ENCODE measurements around the gene IL20RA. TPM values are rescaled to one million over a fixed set of nuclear protein-coding genes. Genes with fewer than 3 reads are reported as not detected.

The IL20RA gene
- total RNA-seq, 1 donor from 2014 or later = 4.5 TPM

GRCh38 chr6:136984578-136984977, 60.2 kb downstream of the IL20RA start:
- Histone ChIP-seq H3K27me3 (ENCODE audit: control insufficient read depth, insufficient read depth, low read length) (no peaks in the 10 kb centered on the region), H3K4me3 (ENCODE audit: low read depth, low read length) (no peak overlapping the region), H3K36me3 (ENCODE audit: control insufficient read depth, insufficient read depth, low read length) (no peaks in the 10 kb centered on the region)
- DNase-seq (ENCODE audit: low read depth) (no peak), FAIRE-seq (no peak)
- TF ChIP-seq, protein P1, sequence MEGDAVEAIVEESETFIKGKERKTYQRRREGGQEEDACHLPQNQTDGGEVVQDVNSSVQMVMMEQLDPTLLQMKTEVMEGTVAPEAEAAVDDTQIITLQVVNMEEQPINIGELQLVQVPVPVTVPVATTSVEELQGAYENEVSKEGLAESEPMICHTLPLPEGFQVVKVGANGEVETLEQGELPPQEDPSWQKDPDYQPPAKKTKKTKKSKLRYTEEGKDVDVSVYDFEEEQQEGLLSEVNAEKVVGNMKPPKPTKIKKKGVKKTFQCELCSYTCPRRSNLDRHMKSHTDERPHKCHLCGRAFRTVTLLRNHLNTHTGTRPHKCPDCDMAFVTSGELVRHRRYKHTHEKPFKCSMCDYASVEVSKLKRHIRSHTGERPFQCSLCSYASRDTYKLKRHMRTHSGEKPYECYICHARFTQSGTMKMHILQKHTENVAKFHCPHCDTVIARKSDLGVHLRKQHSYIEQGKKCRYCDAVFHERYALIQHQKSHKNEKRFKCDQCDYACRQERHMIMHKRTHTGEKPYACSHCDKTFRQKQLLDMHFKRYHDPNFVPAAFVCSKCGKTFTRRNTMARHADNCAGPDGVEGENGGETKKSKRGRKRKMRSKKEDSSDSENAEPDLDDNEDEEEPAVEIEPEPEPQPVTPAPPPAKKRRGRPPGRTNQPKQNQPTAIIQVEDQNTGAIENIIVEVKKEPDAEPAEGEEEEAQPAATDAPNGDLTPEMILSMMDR (IDR thresholded peaks at IDR 0.05; ENCODE audit: insufficient read depth, low read length, severe bottlenecking) = no peak

GRCh38 chr6:136983687-136984086, 61.1 kb downstream of the IL20RA start:
- Histone ChIP-seq H3K27me3 (ENCODE audit: control insufficient read depth, insufficient read depth, low read length) (peaks cover 1% of the 10 kb centered on the region), H3K36me3 (ENCODE audit: control insufficient read depth, insufficient read depth, low read length) (no peaks in the 10 kb centered on the region), H3K4me3 (ENCODE audit: low read depth, low read length) (no peak overlapping the region)
- FAIRE-seq (peak; percentile 43), DNase-seq (ENCODE audit: low read depth) (no peak)
- TF ChIP-seq, protein P1 (IDR thresholded peaks at IDR 0.05; ENCODE audit: insufficient read depth, low read length, severe bottlenecking) = no peak

GRCh38 chr6:136982928-136983327, 61.8 kb downstream of the IL20RA start:
- TF ChIP-seq, protein P1 (IDR thresholded peaks at IDR 0.05; ENCODE audit: insufficient read depth, low read length, severe bottlenecking) = no peak
- DNase-seq (ENCODE audit: low read depth) (peak; percentile 17), FAIRE-seq (no peak)
- Histone ChIP-seq H3K4me3 (ENCODE audit: low read depth, low read length) (no peak overlapping the region), H3K27me3 (ENCODE audit: control insufficient read depth, insufficient read depth, low read length) (peaks cover 1% of the 10 kb centered on the region), H3K36me3 (ENCODE audit: control insufficient read depth, insufficient read depth, low read length) (no peaks in the 10 kb centered on the region)

GRCh38 chr6:136980070-136980469, 64.7 kb downstream of the IL20RA start:
- H3K4me3 ChIP-seq (ENCODE audit: low read depth, low read length) = no peak overlapping the region
- H3K36me3 ChIP-seq (ENCODE audit: control insufficient read depth, insufficient read depth, low read length) = no peaks in the 10 kb centered on the region
- DNase-seq (ENCODE audit: low read depth) (no peak), FAIRE-seq (no peak)
- H3K27me3 ChIP-seq (ENCODE audit: control insufficient read depth, insufficient read depth, low read length) = peaks cover 1% of the 10 kb centered on the region
- TF ChIP-seq, protein P1 (IDR thresholded peaks at IDR 0.05; ENCODE audit: insufficient read depth, low read length, severe bottlenecking) = no peak

GRCh38 chr6:136979206-136979605, 65.6 kb downstream of the IL20RA start:
- Histone ChIP-seq H3K36me3 (ENCODE audit: control insufficient read depth, insufficient read depth, low read length) (no peaks in the 10 kb centered on the region), H3K27me3 (ENCODE audit: control insufficient read depth, insufficient read depth, low read length) (peaks cover 1% of the 10 kb centered on the region), H3K4me3 (ENCODE audit: low read depth, low read length) (no peak overlapping the region)
- DNase-seq (ENCODE audit: low read depth) = no peak
- no peak for FAIRE-seq
- TF ChIP-seq, protein P1 (IDR thresholded peaks at IDR 0.05; ENCODE audit: insufficient read depth, low read length, severe bottlenecking) = no peak

DNA sequence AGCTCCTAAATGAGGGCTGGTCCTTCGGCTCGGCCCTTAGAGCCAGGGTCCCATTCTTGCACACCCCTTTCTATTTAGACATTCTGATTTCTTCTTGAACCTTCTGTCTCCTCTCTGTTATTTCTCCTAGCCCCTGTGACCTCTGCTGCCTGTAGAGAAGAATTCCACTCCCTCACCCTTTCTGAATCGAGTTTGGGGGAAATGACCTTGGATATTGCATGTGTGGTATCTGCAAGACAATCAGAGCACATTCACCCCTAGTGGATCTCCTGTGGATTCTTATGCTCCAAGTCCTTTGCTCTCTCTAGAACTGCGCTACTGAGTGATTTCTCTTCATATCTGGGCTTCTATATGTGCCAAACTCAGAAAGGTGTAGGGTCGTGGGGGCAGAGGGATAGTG, 67.7 kb downstream of the IL20RA start:
- DNase-seq (ENCODE audit: low read depth) (no peak), FAIRE-seq (no peak)
- Histone ChIP-seq H3K27me3 (ENCODE audit: control insufficient read depth, insufficient read depth, low read length) (peaks cover 1% of the 10 kb centered on the region), H3K36me3 (ENCODE audit: control insufficient read depth, insufficient read depth, low read length) (no peaks in the 10 kb centered on the region), H3K4me3 (ENCODE audit: low read depth, low read length) (no peak overlapping the region)
- TF ChIP-seq, protein P1 (IDR thresholded peaks at IDR 0.05; ENCODE audit: insufficient read depth, low read length, severe bottlenecking) = no peak
